ENCODE measurements around the gene ATIC. TPM values are rescaled to one million over a fixed set of nuclear protein-coding genes. Genes with fewer than 3 reads are reported as not detected.
"Not testable (repeated sequence)": the region's sequence is repeated elsewhere in the genome, so short reads cannot be mapped to it uniquely, and the experiment has no call there.

Gene ATIC
- total and polyA plus RNA-seq, 8 donors = 78.6 to 107 (median 97.9) TPM

DNA sequence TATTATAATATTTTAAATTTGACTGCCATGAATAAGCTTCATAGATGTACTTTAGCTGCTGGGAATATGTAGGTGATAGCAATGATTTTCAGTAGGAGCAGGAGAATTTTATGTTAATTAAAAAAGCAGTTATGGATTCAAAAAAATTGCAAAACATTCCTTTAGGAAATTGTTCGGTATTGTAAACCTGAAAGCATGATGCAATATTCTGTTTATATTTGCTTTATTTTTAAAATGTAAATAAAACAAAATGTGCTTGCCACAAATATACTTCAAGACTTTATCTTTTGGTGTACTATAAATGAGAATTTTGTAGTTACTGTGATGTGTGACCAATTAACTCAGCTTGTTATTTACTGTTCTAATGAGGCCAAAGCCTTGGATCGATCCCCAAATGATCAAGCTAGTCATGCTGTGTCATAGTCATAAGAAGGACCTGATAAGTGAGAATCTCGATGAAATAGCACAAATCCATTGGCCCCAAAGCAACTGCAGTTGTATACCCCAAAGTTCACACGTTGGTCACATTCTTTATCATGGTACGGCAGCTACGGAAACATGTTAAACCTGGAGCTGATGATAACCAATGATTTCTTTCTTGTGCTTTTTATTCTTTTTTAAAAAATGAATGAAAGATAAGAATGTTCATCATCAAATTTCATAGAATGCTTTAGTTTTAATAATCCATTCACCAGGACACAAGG lies 23.6 kb upstream of the ATIC start:
- DNase-seq (no peak), ATAC-seq (no peak)
- H3K36me3 ChIP-seq = no peaks in the 10 kb centered on the region
- no peaks in the 10 kb centered on the region for H3K4me1 ChIP-seq
- H3K9me3 ChIP-seq = no peaks in the 10 kb centered on the region
- H3K27me3 ChIP-seq = no peaks in the 10 kb centered on the region
- H3K27ac ChIP-seq = no peak overlapping the region
- intact Hi-C loops (cut with DNase I) = no loop called here
- H3K4me3 ChIP-seq = no peak overlapping the region
- TF ChIP-seq, protein P1, sequence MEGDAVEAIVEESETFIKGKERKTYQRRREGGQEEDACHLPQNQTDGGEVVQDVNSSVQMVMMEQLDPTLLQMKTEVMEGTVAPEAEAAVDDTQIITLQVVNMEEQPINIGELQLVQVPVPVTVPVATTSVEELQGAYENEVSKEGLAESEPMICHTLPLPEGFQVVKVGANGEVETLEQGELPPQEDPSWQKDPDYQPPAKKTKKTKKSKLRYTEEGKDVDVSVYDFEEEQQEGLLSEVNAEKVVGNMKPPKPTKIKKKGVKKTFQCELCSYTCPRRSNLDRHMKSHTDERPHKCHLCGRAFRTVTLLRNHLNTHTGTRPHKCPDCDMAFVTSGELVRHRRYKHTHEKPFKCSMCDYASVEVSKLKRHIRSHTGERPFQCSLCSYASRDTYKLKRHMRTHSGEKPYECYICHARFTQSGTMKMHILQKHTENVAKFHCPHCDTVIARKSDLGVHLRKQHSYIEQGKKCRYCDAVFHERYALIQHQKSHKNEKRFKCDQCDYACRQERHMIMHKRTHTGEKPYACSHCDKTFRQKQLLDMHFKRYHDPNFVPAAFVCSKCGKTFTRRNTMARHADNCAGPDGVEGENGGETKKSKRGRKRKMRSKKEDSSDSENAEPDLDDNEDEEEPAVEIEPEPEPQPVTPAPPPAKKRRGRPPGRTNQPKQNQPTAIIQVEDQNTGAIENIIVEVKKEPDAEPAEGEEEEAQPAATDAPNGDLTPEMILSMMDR (IDR thresholded peaks at IDR 0.05) = no peak

DNA sequence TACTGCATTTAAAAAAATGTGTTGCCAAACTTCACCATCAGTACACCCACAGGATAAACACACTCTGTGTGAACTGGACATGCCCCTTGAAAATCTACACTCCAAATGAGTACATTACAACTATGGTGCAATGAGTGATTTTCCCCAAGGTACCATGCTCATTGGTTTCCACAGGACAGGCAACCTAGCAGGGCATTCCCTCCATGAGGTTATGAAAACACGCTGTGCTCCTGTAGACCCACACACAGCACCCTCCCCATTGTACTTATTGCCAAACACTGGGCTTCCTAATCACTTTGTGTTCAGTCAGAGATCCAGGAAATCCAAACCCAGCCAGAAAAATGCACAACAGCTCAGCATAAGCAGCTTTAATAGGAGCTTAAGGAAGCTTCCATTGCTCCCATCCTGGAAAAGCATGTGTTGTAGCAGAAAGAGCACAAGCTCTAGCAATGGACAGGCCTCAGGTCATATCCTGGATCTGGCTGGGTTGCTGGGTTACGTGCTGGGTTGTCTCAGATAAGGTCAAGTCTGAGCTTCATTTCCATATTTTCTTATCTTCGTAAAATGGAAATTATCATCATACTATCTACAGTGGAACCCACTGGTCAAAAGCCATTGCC lies 20.8 kb upstream of the ATIC start:
- Histone ChIP-seq H3K4me1 (no peaks in the 10 kb centered on the region), H3K4me3 (no peak overlapping the region), H3K27ac (no peak overlapping the region), H3K9me3 (no peaks in the 10 kb centered on the region), H3K27me3 (no peaks in the 10 kb centered on the region), H3K36me3 (no peaks in the 10 kb centered on the region)
- no peak for DNase-seq
- no peak for ATAC-seq
- intact Hi-C loops (cut with DNase I) = no loop called here
- TF ChIP-seq, protein P1 (IDR thresholded peaks at IDR 0.05) = no peak

DNA sequence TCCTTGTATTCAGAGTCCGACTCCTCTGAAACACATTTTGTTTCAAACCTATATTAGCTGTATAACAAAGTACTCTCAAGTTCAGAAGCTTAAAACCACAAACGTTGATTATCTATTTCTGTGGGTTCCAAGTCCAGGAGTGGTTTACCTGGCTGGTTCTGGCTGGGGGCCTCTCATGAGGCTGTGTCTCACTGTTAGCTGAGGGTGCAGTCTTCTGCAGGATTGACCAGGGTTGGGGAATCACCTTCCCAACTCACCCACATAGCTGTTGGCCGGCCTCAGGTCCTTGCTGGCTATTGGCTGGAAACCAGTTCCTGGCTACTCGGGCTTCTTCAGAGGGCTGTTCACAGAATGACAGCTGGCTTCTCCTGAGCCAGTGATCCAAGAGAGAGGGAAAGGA lies 18.0 kb upstream of the ATIC start:
- H3K9me3 ChIP-seq = no peaks in the 10 kb centered on the region
- no peak overlapping the region for H3K4me3 ChIP-seq
- no peaks in the 10 kb centered on the region for H3K36me3 ChIP-seq
- H3K27me3 ChIP-seq = no peaks in the 10 kb centered on the region
- no peak overlapping the region for H3K27ac ChIP-seq
- intact Hi-C loops (cut with DNase I) = no loop called here
- no peaks in the 10 kb centered on the region for H3K4me1 ChIP-seq
- TF ChIP-seq, protein P1 (IDR thresholded peaks at IDR 0.05) = no peak
- DNase-seq = no peak
- ATAC-seq = no peak

DNA sequence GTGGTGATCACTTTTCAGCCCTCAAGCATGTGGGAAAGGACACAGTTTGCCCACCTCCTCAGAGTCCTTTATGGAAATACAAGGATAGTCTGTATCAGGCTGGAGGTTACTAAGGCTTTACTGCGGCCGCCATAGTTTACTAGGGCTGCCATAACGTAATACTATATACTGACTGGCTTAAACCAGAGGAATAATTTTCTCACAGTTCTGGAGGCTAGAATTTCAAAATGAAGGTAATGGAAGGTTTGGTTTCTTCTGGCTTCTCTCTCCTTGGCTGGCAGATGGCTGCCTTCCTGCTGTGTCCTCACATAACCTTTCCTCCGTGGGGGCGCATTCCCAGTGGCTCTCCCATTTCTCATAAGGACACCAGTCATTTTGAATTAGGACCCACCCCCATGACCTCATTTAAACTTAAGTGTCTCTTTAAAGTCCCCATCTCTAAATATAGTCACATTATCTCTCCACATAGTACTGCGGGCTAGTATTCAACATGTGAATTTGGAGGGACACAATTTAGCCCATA lies 12.5 kb upstream of the ATIC start:
- TF ChIP-seq, protein P1 (IDR thresholded peaks at IDR 0.05) = no peak
- DNase-seq (no peak), ATAC-seq (no peak)
- Histone ChIP-seq H3K36me3 (no peaks in the 10 kb centered on the region), H3K27me3 (no peaks in the 10 kb centered on the region), H3K9me3 (peaks cover 0 to 16% of the 10 kb centered on the region in 2 donors), H3K4me1 (no peaks in the 10 kb centered on the region), H3K4me3 (no peak overlapping the region), H3K27ac (no peak overlapping the region)
- intact Hi-C loops (cut with DNase I) = no loop called here

DNA sequence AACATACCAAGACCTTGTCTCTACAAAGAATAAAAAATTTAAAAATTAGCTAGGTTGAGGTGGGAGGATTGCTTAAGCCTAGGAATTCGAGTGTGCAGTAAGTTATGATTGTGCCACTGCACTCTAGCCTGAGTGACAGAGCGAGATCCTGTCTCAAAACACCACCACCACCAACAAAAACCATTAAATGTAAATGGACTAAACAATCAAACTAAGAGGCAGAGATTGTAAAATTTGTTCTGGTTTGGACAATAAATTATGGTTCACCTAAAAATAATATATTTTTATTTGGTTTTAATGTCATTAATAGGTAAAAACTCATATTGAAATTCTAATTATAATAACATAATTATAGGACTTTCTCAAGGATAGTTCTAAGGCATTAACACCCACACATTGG lies 9.9 kb upstream of the ATIC start:
- Histone ChIP-seq H3K4me3 (no peak overlapping the region), H3K27me3 (no peaks in the 10 kb centered on the region), H3K36me3 (no peaks in the 10 kb centered on the region), H3K9me3 (peaks cover 0 to 16% of the 10 kb centered on the region in 2 donors), H3K27ac (no peak overlapping the region), H3K4me1 (no peaks in the 10 kb centered on the region)
- no peak for ATAC-seq
- TF ChIP-seq, protein P1 (IDR thresholded peaks at IDR 0.05) = no peak
- DNase-seq = no peak
- intact Hi-C loops (cut with DNase I) = no loop called here

DNA sequence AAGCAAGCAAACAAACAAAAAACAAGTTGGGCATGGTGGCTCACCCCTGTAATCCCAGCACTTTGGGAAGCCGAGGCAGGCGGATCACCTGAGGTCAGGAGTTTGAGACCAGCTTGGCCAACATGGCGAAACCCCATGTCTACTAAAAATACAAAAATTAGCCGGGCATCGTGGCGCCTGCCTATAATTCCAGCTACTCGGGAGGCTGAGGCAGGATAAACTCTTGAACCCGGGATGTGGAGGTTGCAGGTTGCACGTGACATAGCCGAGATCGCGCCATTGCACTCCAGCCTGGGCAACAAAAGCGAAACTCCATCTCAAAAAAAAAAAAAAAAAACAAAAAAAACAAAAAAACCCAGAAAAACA lies 617 bp upstream of the ATIC start:
- intact Hi-C loops (cut with DNase I); H3K27me3 ChIP-seq; H3K9me3 ChIP-seq; H3K36me3 ChIP-seq: not testable (repeated sequence)
- ATAC-seq (peak; percentile 13), DNase-seq (peak in 1 of 4 donors; percentile 3)
- H3K4me1 ChIP-seq = peaks cover 8 to 18% of the 10 kb centered on the region in 2 donors
- H3K4me3 ChIP-seq = peak overlapping the region; percentile 66 to 73
- H3K27ac ChIP-seq = peak overlapping the region in 1 of 2 donors; percentile 76
